LNCAP (cell line): ENCODE results near the gene TPX2.

ENCODE experiments used
- TF ChIP-seq, protein P1 (sequence below): fragments of 450-650 bp; IDR thresholded peaks from 2 replicates; pipeline ENCODE4 v1.5.1; 2017; ENCODE audit warnings: mild to moderate bottlenecking

Gene TPX2

DNA sequence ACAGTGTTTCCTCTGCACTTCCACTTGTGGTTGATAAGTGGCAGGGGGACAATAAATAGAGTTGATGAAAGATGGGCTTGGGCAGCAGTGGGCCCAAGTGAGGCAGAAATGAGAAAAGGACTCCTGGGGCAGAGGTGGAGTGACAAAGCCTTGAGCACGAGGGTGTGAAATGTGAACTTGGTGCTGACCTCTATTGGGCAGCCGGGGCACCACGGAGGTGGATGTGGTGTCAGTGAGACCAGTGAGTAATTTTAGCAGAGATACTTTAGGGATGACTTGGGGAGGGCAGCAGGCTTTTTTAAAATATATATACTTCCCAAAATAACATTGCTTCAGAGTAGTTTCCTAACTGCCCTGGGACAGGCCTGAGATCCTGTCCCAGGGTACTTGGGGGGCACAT, 49.5 kb downstream of the TPX2 start:
- TF ChIP-seq, protein P1, sequence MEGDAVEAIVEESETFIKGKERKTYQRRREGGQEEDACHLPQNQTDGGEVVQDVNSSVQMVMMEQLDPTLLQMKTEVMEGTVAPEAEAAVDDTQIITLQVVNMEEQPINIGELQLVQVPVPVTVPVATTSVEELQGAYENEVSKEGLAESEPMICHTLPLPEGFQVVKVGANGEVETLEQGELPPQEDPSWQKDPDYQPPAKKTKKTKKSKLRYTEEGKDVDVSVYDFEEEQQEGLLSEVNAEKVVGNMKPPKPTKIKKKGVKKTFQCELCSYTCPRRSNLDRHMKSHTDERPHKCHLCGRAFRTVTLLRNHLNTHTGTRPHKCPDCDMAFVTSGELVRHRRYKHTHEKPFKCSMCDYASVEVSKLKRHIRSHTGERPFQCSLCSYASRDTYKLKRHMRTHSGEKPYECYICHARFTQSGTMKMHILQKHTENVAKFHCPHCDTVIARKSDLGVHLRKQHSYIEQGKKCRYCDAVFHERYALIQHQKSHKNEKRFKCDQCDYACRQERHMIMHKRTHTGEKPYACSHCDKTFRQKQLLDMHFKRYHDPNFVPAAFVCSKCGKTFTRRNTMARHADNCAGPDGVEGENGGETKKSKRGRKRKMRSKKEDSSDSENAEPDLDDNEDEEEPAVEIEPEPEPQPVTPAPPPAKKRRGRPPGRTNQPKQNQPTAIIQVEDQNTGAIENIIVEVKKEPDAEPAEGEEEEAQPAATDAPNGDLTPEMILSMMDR = peak; percentile 15; the same call in 1 of the 2 replicates

DNA sequence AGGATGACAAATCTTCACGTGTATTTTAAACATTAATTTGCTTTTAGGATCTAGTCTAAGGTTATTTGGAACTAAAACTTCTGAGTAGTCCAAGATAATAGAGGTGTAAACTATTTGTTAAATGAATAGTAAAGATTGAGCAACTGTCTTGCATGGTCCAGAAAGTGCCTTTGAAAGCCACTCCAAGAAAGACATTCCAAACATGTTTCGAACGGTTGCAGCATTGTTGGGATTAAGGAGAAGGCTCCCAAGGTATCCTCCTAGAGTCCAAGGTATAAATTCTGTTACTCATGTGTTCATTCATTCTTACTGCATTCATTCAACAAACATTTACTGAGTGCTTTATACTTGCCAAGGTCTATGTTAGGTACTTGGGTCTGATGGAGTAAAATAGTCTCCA, 51.3 kb downstream of the TPX2 start:
- TF ChIP-seq, protein P1 = no peak

DNA sequence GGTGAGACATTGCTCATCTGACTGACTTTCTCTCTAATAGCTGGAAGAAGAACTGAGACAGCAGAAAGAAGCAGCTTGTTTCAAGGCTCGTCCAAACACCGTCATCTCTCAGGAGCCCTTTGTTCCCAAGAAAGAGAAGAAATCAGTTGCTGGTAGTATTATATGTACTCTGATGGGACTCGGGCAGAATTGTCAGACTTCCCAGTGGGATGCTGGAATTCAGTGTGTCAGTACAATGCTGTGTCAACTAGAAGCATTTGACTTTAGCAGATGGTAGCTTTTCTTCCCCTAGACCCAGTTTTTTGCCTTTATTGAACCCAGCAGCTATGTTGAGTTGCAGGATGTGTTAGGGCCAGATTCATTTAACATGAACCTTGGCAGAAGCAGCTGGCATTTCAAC, 58.3 kb downstream of the TPX2 start:
- TF ChIP-seq, protein P1 = no peak

DNA sequence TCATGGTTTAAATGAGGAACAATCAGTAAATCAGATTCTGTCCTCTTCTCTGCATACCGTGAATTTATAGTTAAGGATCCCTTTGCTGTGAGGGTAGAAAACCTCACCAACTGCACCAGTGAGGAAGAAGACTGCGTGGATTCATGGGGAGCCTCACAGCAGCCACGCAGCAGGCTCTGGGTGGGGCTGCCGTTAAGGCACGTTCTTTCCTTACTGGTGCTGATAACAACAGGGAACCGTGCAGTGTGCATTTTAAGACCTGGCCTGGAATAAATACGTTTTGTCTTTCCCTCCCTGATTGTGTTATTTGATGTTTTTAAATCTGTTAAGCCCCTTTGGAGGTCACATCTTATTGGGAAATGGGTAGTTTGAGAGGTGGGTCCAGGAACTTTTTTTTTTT, 62.4 kb downstream of the TPX2 start:
- TF ChIP-seq, protein P1 = no peak

DNA sequence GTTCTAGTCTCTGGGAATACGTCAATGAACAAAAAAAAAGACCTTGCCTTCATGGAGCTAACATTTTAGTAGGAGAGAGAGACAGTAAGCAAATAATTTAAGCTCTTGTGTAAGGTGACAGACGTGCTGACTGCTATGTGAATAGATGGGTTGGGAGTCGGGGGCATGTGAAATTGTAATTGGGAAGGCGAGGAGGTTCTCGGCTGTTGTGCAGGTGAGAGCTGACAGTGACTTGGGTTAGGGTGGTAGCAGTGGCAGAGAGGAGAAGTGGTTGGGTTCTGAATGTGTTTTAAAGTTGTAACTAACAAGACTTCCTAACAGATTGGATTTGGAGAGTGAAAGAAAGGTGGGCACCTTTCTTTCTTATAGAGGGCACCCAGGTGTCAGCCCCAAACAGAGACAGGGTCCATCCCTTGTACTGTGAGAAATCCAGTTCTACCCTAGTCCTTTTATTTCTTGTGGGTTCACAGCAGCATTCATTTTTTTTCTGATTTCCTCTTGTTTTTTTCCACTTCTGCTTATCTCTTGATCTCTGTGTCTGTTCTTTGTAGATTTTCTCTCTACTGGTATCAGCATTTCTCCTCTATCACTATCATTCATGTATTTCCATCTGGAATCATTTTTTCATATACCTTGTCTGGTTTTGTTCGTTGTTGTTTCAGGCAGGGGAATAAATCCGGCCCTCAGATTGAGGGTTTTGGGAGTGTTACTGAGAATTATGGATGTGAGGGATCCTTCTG, 64.6 kb downstream of the TPX2 start:
- TF ChIP-seq, protein P1 = no peak

DNA sequence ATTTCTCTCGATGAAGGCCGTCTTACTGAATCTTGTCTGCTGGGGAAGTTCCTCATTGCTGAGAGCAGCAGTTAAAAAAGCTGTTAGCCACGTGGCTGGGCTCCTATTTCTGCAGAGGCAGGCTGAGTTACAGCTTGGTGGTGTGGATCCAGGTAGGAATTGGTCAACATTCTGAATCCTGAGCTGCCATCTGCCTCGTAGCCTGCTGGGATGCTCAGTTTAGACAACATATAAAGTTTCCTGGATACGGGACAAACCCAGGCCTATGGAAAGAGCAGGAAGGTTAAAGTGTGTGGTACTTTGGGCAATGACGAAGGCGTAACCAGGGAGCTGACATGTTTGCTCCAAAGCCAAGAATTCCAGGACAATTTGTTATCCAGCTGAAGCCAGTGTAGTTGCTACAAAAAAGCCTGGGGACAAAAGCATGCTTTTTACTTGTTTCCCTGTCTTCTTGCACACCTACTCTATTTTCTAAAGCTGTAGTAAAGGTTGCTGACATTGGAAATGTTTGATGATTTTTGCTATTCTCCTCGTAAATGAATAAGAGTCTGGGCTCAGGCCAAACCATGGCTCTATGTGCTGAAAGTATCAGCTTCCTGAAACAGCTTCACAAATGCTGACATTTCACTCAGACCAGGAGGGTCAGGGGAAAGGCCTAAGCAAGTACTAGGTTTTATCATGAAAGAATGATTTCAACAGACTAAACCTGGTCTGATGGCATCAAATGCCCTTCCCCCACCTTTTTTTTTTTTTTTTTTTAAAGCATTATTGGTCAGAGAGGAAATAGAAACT, 67.7 kb downstream of the TPX2 start:
- TF ChIP-seq, protein P1 = no peak

DNA sequence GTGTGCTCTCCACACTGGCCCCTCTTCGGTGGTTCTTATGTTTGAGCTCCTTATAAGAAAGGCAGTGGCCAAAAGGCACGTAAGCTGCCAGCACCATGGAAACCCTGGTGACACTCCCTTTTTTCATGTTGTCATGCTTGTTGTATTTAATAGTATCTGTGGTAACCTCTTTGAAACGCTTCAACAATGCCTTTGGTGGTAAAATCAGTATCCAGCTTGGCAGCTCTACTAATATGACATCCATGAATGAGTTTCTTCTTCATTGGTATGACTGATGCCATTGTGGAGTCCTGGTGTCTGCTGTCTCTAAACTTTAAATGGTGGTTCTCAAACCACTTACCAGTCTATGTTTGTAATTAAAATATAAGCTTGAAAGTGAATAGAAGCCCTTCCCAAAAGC, 69.4 kb downstream of the TPX2 start:
- TF ChIP-seq, protein P1 = no peak
